ENCODE data around the gene BAG3.

The BAG3 gene

GRCh38 chr10:119700321-119700954 is 49.3 kb downstream of the BAG3 start:
- no peak overlapping the region for H3K27ac ChIP-seq (ENCODE audit: extremely low read depth, low read depth, low read length)
- ChIA-PET POLR2A (interaction anchor here (1.2 to 1.9 kb wide), 2 partner anchors 14 to 25 kb away, joined by 3 to 8 read pairs; partner anchors contain the start of gene INPP5F), CTCF (no interaction called here)
- peak; percentile 6; the same call in 1 of the 2 replicates for TF ChIP-seq PRDM1 (tag by site-specific recombination; IDR thresholded peaks at IDR 0.05)
- no peak for TF ChIP-seq ZNF791 (tag by site-specific recombination; IDR thresholded peaks at IDR 0.05)
- no peaks in the 10 kb centered on the region for H3K9me3 ChIP-seq (ENCODE audit: control insufficient read depth, insufficient read depth, low read depth, low read length)
- H3K4me3 ChIP-seq (ENCODE audit: low read depth, low read length), result no peak overlapping the region
- H3K36me3 ChIP-seq (ENCODE audit: control insufficient read depth in 2 of 2, insufficient read depth in 1 of 2, low read length in 2 of 2), result no peaks in the 10 kb centered on the region
- peaks cover 2% of the 10 kb centered on the region; the same call in 1 of the 2 replicates for H3K4me1 ChIP-seq (ENCODE audit: control insufficient read depth, insufficient read depth, low read length)

- peaks cover 2% of the 10 kb centered on the region; the same call in 1 of the 2 replicates for H3K4me1 ChIP-seq (ENCODE audit: control insufficient read depth, insufficient read depth, low read length)
- no peaks in the 10 kb centered on the region for H3K9me3 ChIP-seq (ENCODE audit: control insufficient read depth, insufficient read depth, low read depth, low read length)
- no peak overlapping the region for H3K4me3 ChIP-seq (ENCODE audit: low read depth, low read length)
- H3K36me3 ChIP-seq (ENCODE audit: control insufficient read depth in 2 of 2, insufficient read depth in 1 of 2, low read length in 2 of 2), result no peaks in the 10 kb centered on the region
- POLR2A ChIA-PET, result interaction anchor here (1.1 to 1.9 kb wide), 2 partner anchors 20 to 24 kb away, joined by 3 to 8 read pairs; partner anchors contain the start of gene INPP5F
- TF ChIP-seq ZNF530 (tag by site-specific recombination; IDR thresholded peaks at IDR 0.05; ENCODE audit: low read depth) (no peak), ZNF155 (tag by site-specific recombination; IDR thresholded peaks at IDR 0.05) (no peak), ZNF362 (tag by site-specific recombination; IDR thresholded peaks at IDR 0.05) (0 out of 2 replicates have a peak, but pooled peaks have one; percentile 53)
- CTCF ChIA-PET, result interaction anchor here (1.2 to 1.8 kb wide), 2 partner anchors 15 to 50 kb away, joined by 4 to 9 read pairs; no protein-coding TSS in a partner anchor
- H3K27ac ChIP-seq (ENCODE audit: extremely low read depth, low read depth, low read length), result no peak overlapping the region
Observed at GRCh38 chr10:119701861-119702260, 50.7 kb downstream of the BAG3 start.

- ChIA-PET CTCF (interaction anchor here (1.2 to 1.8 kb wide), 2 partner anchors 15 to 49 kb away, joined by 4 to 9 read pairs; no protein-coding TSS in a partner anchor), POLR2A (interaction anchor here (1.9 kb wide), 1 partner anchor 23 kb away, joined by 8 read pairs; the partner anchor contains the start of gene INPP5F)
- Histone ChIP-seq H3K4me1 (ENCODE audit: control insufficient read depth, insufficient read depth, low read length) (peaks cover 2% of the 10 kb centered on the region; the same call in 1 of the 2 replicates), H3K4me3 (ENCODE audit: low read depth, low read length) (no peak overlapping the region), H3K9me3 (ENCODE audit: control insufficient read depth, insufficient read depth, low read depth, low read length) (no peaks in the 10 kb centered on the region), H3K36me3 (ENCODE audit: control insufficient read depth in 2 of 2, insufficient read depth in 1 of 2, low read length in 2 of 2) (no peaks in the 10 kb centered on the region), H3K27ac (ENCODE audit: extremely low read depth, low read depth, low read length) (no peak overlapping the region)
- no peak for TF ChIP-seq SCRT1 (tag by site-specific recombination; IDR thresholded peaks at IDR 0.05; ENCODE audit: borderline replicate concordance)
- TF ChIP-seq ZNF76 (tag by site-specific recombination; IDR thresholded peaks at IDR 0.05; ENCODE audit: borderline replicate concordance, low read depth), result no peak
- no peak for TF ChIP-seq KLF9 (tag by site-specific recombination; IDR thresholded peaks at IDR 0.05; ENCODE audit: low read depth)
- TF ChIP-seq ZNF530 (tag by site-specific recombination; IDR thresholded peaks at IDR 0.05; ENCODE audit: low read depth), result no peak
- no peak for TF ChIP-seq ZNF10 (tag by site-specific recombination; IDR thresholded peaks at IDR 0.05)
- no peak for TF ChIP-seq ZNF16 (tag by site-specific recombination; IDR thresholded peaks at IDR 0.05; ENCODE audit: low read depth)
- no peak for TF ChIP-seq SCRT2 (tag by site-specific recombination; IDR thresholded peaks at IDR 0.05)
- TF ChIP-seq YY1 (tag by site-specific recombination; IDR thresholded peaks at IDR 0.05), result no peak
- TF ChIP-seq ZNF555 (tag by site-specific recombination; conservative IDR thresholded peaks at IDR 0.05), result no peak
- TF ChIP-seq ZNF266 (tag by site-specific recombination; IDR thresholded peaks at IDR 0.05; ENCODE audit: low read depth), result no peak
- no peak for TF ChIP-seq ZNF747 (tag by site-specific recombination; IDR thresholded peaks at IDR 0.05)
- no peak for TF ChIP-seq ZNF596 (tag by site-specific recombination; IDR thresholded peaks at IDR 0.05)
- no peak for TF ChIP-seq ZNF623 (tag by site-specific recombination; IDR thresholded peaks at IDR 0.05)
- no peak for TF ChIP-seq ZNF18 (tag by site-specific recombination; IDR thresholded peaks at IDR 0.05)
- no peak for TF ChIP-seq ZBTB8A (tag by site-specific recombination; IDR thresholded peaks at IDR 0.05)
- TF ChIP-seq ZNF449 (tag by site-specific recombination; IDR thresholded peaks at IDR 0.05), result no peak
- TF ChIP-seq ZNF404 (tag by site-specific recombination; IDR thresholded peaks at IDR 0.05), result no peak
- no peak for TF ChIP-seq ZNF121 (tag by site-specific recombination; IDR thresholded peaks at IDR 0.05)
Observed at GRCh38 chr10:119702583-119702982, 51.4 kb downstream of the BAG3 start.

Measured in HEK293 (cell line).